C4-2B (cell line): ENCODE data around the gene TRMT2A.
A peak's percentile ranks its signal among the peaks of the same experiment; 100 is the strongest.
"Not testable (repeated sequence)": the region's sequence is repeated elsewhere in the genome, so short reads cannot be mapped to it uniquely, and the experiment has no call there.

ENCODE experiments used
- H3K27ac ChIP-seq: fragments of 450-650 bp; 2 replicates; pipeline ENCODE4 v1.5.1; 2017
- ZFX ChIP-seq: fragments of 450-650 bp; IDR thresholded peaks from 2 replicates; pipeline ENCODE4 v1.6.1; 2017
- TF ChIP-seq, protein P1 (sequence below): fragments of 450-650 bp; conservative IDR thresholded peaks from 2 replicates; pipeline ENCODE4 v1.5.1; 2017; ENCODE audit warnings: mild to moderate bottlenecking

TRMT2A gene

GRCh38 chr22:20079745-20080444 lies 37.1 kb downstream of the TRMT2A start, which contains the start of gene DGCR8:
Gene DGCR8, plus strand, starts transcription at chr22:20080241. Its CDS starts 5,723 bp downstream, at chr22:20085964.
- TF ChIP-seq, protein P1, sequence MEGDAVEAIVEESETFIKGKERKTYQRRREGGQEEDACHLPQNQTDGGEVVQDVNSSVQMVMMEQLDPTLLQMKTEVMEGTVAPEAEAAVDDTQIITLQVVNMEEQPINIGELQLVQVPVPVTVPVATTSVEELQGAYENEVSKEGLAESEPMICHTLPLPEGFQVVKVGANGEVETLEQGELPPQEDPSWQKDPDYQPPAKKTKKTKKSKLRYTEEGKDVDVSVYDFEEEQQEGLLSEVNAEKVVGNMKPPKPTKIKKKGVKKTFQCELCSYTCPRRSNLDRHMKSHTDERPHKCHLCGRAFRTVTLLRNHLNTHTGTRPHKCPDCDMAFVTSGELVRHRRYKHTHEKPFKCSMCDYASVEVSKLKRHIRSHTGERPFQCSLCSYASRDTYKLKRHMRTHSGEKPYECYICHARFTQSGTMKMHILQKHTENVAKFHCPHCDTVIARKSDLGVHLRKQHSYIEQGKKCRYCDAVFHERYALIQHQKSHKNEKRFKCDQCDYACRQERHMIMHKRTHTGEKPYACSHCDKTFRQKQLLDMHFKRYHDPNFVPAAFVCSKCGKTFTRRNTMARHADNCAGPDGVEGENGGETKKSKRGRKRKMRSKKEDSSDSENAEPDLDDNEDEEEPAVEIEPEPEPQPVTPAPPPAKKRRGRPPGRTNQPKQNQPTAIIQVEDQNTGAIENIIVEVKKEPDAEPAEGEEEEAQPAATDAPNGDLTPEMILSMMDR = no peak
- peak; percentile 97 for TF ChIP-seq ZFX
- peak within 1 kb of the TSS; percentile 92 for H3K27ac ChIP-seq

DNA sequence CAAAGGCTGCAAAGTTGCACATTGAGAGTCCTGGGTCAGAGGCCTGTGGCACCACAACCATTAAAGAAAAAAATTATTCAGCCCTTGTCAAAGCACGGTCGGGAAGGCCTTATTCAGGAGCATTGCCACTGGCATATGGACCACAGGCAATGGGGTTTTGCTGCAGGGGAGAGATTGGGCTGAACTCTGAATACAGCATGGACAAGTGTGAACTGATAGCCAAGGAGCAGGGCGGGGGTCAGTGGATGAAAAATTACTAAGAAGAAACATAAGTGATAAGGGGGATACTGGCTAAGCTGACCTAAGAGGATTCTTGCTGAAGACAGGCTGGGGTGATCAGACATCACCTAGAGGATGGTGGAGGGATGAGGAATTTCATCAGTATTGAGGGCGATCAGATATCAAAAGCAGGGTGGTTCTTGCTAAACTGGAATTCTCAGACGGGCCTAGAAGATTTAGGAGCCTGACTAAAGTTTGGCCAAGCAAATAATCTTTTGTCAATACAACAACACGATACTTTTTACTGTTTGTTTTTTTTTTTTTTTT lies 40.3 kb downstream of the TRMT2A start:
- H3K27ac ChIP-seq = no peak overlapping the region; the same call in 1 of the 2 replicates
- no peak for TF ChIP-seq ZFX
- TF ChIP-seq, protein P1 = no peak

DNA sequence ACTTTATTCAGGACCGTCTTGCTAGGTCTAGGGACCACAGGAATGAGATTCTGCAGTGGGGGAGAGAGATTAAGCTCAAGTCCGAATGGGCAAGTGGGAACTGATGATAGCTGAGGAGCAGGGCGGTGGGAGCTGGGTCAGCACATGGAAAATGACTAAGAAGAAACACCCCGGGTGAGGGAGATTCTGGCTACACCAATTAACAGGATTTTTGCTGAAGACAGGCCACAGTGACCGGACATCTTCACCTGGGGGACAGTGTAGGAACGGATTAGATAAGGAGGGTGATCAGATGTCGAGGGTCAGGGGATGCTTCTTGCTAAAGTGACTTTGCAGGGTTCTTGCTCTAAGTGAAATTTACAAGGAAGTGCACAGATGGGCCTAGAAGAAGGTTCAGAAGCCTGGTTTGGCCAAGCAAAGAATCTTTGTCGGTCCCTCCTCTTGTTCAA lies 45.5 kb downstream of the TRMT2A start:
- no peak overlapping the region for H3K27ac ChIP-seq
- TF ChIP-seq, protein P1 = no peak
- TF ChIP-seq ZFX = no peak

DNA sequence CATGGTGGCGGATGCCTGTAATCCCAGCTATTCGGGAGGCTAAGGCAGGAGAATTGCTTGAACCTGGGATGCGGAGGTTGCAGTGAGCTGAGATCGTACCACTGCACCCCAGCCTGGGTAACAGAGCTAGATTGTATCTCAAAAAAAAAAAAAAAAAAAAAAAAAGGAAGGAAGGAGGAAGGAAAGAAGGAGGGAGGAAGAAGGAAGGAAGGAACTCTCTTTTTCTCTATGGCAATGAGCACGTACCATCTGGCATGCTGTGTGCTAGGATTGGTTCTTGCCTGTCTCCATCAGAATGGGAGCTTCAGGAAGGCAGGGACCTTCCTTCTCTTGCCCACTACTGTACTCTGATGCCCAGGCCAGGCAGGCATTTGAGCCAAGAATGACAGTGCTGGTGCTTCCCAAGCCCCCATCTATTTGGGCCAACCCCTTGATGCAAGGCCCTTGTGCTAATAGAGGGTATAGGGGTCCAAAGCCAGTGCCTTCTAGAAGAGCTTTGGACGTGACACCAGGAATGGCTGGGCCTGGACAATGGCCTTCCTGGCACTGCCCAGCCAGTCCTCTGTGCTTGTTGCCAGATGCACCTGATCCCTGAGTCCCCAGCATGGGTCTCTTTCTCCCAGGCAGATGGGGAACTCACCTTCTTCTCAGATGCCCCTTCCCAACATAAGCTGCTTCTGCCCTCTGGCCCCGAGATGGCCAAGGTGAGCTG lies 47.5 kb downstream of the TRMT2A start:
- no peak for TF ChIP-seq ZFX
- TF ChIP-seq, protein P1 = no peak
- no peak overlapping the region for H3K27ac ChIP-seq

DNA sequence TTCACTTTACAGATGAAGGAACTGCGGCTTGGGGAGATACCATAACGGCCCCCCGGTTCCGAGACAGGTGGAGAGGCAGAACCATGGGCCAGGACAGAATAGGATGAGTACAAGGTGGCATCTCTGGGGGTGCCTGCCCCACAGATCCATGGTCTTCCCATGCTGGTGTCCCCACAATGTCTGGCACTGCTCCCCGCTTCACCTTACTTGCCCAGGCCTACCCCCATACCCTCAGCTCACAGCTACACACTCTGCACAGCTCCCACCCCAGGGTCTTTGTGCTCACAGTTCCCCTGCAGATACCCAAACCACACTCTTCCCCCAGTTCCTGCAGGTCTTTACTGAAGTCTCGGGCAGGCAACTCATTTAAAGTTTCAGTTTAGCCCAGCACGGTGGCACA lies 48.4 kb downstream of the TRMT2A start:
- TF ChIP-seq, protein P1 = no peak
- TF ChIP-seq ZFX = no peak
- H3K27ac ChIP-seq = no peak overlapping the region

- H3K27ac ChIP-seq = not testable (repeated sequence)
These were observed 49.7 kb downstream of the TRMT2A start for GRCh38 chr22:20067384-20067682.

DNA sequence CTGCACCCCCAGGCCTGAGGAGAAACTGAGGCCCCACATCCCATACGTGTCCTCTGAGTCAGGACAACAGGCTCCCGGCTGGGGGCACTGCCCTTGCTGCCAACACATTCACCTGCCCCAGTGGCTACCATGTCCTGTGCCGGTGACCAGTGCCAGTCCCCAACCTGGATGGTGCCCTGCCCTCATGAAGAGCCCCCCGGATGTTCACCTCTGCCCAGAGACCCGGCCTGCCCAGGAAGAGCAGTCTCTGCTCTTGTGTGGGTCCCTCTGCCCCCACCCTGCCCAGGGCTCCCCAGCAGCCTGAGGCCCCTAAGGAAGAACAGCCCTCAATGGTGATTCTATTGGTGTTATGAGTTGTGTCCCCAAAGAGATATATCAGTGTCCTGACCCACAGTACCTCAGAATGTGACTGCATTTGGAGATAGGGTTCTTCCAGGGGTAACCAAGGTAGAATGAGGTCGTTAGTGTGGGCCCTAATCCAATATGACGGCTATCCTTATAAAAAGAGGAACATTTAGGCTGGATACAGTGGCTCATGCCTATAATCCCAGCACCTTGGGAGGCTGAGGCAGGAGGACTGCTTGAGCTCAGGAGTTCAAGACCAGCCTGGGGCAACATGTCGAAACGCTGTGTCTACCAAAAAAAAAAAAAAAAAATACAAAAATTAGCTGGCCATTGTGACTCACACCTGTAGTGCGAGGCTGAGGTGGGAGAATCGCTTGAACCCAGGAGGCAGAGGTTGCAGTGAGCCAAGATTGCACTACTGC lies 50.2 kb downstream of the TRMT2A start:
- no peak overlapping the region for H3K27ac ChIP-seq
- TF ChIP-seq ZFX = no peak
- TF ChIP-seq, protein P1 = no peak
